Stimulated activated CD8-positive, alpha-beta memory T cell treated with anti-CD3 and anti-CD28 coated beads, Interleukin-4, amount 100 ng/mL, for 24 hours (primary cell): ENCODE results near the gene CAMK4.

Experiments used
- DNase-seq: peaks from one replicate; pipeline ENCODE4 v3.0.0-alpha.2; 2020; ENCODE audit warnings: low read depth

The CAMK4 gene

GRCh38 chr5:111229221-111229835, 5.1 kb downstream of the CAMK4 start:
- DNase-seq: no peak

GRCh38 chr5:111229871-111230810, 6.0 kb downstream of the CAMK4 start:
- DNase-seq: no peak

GRCh38 chr5:111231119-111231518, 6.9 kb downstream of the CAMK4 start:
- no peak for DNase-seq

GRCh38 chr5:111232311-111233051, 8.3 kb downstream of the CAMK4 start:
- DNase-seq: no peak

GRCh38 chr5:111233052-111233374, 8.8 kb downstream of the CAMK4 start:
- no peak for DNase-seq

- no peak for DNase-seq
Observed at GRCh38 chr5:111234125-111234524, 9.9 kb downstream of the CAMK4 start.

- no peak for DNase-seq
Observed at GRCh38 chr5:111235635-111236034, 11.5 kb downstream of the CAMK4 start.

- DNase-seq: no peak
Observed at GRCh38 chr5:111236348-111236747, 12.2 kb downstream of the CAMK4 start.

GRCh38 chr5:111236995-111237394, 12.8 kb downstream of the CAMK4 start:
- DNase-seq: no peak

- no peak for DNase-seq
Observed at GRCh38 chr5:111237470-111237869, 13.3 kb downstream of the CAMK4 start.

GRCh38 chr5:111238431-111239225, 14.4 kb downstream of the CAMK4 start:
- DNase-seq: no peak

- no peak for DNase-seq
Observed at GRCh38 chr5:111241696-111242095, 17.5 kb downstream of the CAMK4 start.

- DNase-seq: no peak
Observed at GRCh38 chr5:111242606-111243005, 18.4 kb downstream of the CAMK4 start.

- no peak for DNase-seq
Observed at GRCh38 chr5:111243318-111243717, 19.1 kb downstream of the CAMK4 start.

- no peak for DNase-seq
Observed at GRCh38 chr5:111245654-111246053, 21.5 kb downstream of the CAMK4 start.

- no peak for DNase-seq
Observed at GRCh38 chr5:111246459-111246858, 22.3 kb downstream of the CAMK4 start.

- DNase-seq: no peak
Observed at GRCh38 chr5:111248571-111248970, 24.4 kb downstream of the CAMK4 start.

GRCh38 chr5:111251921-111252320, 27.7 kb downstream of the CAMK4 start:
- no peak for DNase-seq

- no peak for DNase-seq
Observed at GRCh38 chr5:111252799-111253545, 28.8 kb downstream of the CAMK4 start.

- DNase-seq: peak; percentile 55
Observed at GRCh38 chr5:111254613-111255012, 30.4 kb downstream of the CAMK4 start.

- DNase-seq: no peak
Observed at GRCh38 chr5:111255169-111255568, 31.0 kb downstream of the CAMK4 start.
